GM19395 (cell line): ENCODE data around the gene ENPP6.
A peak's percentile ranks its signal among the peaks of the same experiment; 100 is the strongest.

Experiments
- ATAC-seq: cut with Tn5 transposase; IDR thresholded peaks from one replicate; pipeline ENCODE4 v1.9.1; 2021; ENCODE audit warnings: mild to moderate bottlenecking, moderate library complexity; ENCODE audit not compliant: unreplicated experiment

The ENPP6 gene

GRCh38 chr4:184192933-184193332 lies 24.7 kb downstream of the ENPP6 start:
- no peak for ATAC-seq

DNA sequence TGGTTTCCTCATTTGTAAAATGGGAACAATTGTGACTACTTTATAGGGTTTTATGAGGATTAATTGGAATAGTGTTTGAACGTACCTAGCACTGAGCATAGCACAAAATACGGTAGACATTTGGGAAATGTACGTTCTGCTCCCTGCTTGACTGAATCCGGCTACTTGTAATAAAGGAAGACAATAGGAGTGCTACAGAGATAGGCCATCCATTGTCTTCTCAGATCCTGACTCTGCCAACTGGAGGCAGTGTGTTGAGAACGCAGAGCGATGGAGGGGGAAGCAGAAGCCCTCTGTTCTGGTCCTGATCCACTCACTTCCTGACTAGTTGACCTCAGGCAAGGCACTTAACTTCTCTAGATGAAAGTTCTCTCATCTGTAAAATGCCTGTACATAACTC lies 26.4 kb downstream of the ENPP6 start:
- no peak for ATAC-seq

DNA sequence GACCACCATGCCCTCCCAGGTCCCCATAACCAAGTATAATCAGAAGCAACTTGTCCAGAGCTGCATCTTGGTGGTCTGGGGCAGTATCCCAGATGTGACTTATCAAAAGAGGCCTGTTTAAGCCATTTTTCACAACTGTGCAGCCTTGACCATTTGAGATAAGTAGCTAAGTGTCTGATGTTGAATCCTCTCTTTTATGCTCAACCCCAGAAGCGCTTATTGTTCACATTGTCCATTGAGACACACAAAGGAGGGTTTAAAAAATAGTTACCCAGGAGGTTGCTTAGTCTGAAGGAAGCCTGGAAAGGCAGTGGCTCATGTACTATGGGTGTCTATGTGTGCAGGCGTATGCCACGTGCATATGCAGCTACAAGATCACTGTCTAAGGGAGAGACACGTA lies 27.0 kb downstream of the ENPP6 start:
- ATAC-seq: no peak

DNA sequence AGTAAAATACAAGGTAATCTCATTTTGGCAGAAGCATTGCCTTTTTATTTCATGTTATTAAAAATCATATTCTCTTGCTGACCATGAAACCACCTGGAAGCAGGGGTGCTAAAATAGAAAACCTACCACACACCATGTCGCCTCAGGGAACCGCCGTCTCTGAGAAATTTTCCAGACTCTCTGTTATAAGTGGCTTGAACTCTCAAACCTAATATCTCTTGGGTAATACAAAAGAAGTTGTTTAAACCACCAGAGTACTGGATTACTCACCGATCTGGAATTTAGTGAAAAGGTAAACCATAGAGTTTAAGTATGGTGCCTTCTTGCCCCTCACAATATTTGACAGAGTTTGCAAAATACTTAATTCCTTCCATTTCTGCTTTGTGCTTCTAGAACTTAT lies 27.7 kb downstream of the ENPP6 start:
- no peak for ATAC-seq

- no peak for ATAC-seq
Measured at GRCh38 chr4:184188443-184189400, 29.0 kb downstream of the ENPP6 start.

GRCh38 chr4:184177271-184177670 lies 40.4 kb downstream of the ENPP6 start:
- no peak for ATAC-seq

DNA sequence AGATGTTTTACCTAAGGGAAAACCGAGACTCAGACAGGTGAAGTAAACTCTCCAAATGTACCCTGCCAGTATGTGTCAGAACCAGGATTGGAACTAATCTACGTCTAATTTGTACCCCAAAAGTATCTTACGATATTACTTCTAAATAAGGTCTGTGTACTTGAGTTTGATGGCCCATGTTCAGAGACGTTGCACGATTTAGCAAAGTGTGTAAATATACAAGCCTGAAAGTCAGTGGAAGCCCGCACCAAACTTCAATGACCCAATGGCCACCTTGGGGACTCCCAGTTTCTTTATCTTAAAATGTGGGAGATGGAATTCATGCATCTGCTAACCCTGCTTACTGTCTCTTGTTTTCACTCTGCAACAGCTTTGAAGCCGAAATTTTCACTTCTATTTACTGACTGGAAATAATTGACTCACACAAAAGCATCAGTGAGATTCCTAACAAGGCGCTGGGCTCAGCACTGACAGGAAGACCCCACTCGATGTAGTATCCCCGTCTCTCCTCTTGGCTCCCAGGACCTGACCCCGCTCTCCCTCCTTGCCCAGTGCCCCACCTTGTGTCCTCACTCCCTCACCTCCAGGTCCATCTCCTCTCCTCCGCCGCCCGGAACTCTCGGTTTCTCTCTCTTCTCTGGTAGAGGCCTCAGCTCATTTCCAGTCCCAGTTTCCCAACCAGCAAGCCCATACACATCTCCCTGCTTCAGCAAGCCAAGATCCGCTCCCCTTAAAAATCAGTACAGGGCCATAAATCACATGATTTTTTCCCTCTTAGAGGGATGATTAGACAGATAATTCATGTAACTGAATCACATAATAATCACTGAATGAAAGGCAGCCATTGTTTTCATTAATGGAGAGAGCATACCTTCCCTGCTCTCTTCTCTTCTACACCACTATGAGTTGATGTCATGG lies 42.8 kb downstream of the ENPP6 start:
- ATAC-seq: no peak

- no peak for ATAC-seq
Measured at GRCh38 chr4:184171011-184171410, 46.7 kb downstream of the ENPP6 start.

DNA sequence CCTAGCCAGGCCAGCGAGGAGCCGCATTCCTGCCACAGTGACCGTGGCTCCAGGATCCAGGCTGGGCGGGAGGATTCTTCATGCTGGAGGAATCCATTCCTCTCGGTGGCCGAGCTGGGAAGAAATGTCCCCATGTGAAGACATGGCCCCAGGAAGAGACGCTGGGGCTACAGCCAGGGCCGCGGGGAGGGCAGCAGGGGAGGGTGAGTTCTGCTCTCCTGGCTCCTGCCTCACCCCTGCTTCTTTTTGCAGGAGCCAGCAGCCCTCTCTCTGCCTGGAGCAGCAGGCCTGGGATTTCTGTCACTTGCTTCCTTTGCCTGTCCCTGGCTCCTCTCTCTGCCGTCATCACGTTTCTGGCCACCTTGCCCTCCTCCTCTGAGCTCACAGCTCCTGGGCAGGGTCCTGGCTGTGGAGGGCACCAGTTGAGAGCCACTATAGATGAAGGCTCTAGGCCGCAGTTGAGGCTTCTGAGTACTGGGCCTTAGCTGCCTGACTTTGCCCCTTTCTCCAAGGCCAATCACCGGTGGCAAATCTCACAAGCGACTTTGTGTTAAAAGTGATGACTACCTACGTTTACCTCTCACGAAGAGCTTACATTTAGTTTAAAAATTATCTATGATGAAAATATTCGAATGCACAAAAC lies 48.3 kb downstream of the ENPP6 start:
- no peak for ATAC-seq

GRCh38 chr4:184168406-184169019 lies 49.2 kb downstream of the ENPP6 start:
- ATAC-seq: peak; percentile 80

- ATAC-seq: peak; percentile 86
Measured at GRCh38 chr4:184167576-184167975, 50.1 kb downstream of the ENPP6 start.

GRCh38 chr4:184166736-184167135 lies 50.9 kb downstream of the ENPP6 start:
- ATAC-seq: no peak

GRCh38 chr4:184165291-184165690 lies 52.4 kb downstream of the ENPP6 start:
- no peak for ATAC-seq

DNA sequence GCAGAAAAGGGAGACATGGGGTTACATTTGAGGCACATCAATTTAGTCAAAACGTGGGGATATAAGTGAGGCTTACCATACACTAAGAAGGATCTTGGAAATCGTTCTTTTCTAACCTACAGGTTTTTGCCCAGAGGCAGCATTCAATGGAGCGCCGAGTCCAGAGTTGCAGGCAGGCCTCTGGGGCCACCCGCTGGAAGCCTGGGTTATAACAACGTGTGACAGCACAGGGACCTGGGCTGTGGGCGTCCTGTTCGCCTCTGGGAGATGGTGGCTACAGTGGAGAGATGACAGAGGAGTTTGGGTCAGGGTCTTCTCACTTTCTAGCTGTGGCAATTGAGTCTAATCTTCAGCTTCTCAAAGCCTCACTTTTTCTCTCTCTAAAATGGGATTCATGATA lies 53.9 kb downstream of the ENPP6 start:
- no peak for ATAC-seq

DNA sequence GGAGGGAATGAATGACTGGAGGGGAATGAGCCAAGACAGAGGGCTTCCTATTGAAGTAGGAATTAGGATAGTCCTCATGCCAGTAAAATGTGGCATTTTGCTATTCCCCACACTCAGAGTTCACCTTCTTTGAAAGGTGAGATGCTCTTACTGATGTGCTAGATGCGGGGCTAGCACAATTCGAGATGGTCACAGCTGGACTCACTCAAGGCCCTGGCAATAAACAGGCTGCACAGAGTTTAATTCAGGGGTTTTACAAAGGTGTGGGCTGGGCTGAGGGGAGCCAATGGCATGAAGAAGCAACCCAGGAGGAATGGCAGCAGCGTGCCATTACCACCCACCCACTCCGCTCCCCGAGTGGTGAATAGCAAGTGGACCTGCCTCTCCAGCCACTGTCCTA lies 55.1 kb downstream of the ENPP6 start:
- ATAC-seq: no peak

DNA sequence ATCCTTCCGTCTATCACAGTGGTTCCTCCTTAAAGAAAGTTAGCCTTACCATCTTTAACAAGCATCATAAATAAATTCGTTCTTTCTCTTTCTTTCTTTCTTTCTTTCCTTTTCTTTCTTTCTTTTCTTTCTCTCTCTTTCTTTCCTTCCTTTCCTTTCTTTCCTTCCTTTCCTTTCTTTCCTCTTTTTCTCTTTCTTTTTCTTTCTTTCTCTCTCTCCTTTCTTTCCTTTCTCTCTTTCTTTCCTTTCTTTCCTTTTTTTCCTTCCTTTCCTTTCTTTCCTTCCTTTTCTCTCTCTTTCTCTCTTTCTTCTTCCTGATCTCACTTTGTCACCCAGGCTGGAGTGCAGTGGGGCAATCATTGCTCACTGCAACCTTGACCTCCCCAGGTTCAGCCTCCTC lies 60.4 kb downstream of the ENPP6 start:
- no peak for ATAC-seq

- ATAC-seq: no peak
Measured at GRCh38 chr4:184156163-184156920, 61.3 kb downstream of the ENPP6 start.

DNA sequence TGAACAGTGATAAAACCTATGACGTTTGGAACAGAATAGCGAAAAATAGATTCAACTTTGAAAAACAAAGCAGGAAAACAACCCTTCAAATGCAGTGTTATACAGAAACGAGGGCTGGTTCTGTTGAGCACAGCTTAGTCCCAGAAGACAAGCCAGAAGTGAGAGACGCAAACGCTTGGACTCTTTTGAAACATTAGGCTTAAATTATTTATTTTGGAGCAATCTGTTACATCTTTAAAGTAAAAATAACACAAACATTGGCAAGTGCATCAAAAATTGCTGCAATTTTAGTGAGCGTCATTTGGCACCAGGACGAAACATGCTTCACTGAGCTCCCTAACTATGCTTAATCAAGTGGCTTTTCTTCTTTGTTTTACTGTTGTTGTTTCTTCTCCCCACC lies 63.5 kb downstream of the ENPP6 start:
- no peak for ATAC-seq

DNA sequence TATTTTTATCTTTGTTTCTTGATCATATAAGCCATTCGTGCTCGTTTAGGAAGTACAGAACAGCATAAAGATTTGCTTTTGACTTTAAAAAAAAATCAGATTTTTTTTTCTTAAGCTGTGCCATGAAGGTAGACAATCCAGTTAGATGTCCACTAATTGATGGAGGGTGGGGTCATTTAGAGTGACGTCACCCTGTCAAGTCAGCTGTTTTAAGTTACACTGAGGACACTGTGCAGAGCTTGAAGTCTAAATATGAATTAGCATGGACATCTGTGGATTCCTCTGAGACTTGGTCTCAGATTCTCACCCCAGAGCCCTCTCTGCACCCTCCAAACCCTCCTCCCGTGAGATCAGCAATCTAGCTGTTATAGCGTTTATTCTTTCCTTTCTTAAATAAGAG lies 63.9 kb downstream of the ENPP6 start:
- ATAC-seq: no peak

GRCh38 chr4:184151988-184152485 lies 65.6 kb downstream of the ENPP6 start:
- no peak for ATAC-seq
